NCI-H82 treated with DMSO at 0.1 percent for 48 hours (cell line): ENCODE measurements around the gene CENPQ.

ENCODE experiments used
- DNase-seq: peaks from one replicate; lab custom pipeline; 2025; ENCODE audit not compliant: unreplicated experiment; lab: John Stamatoyannopoulos, UW

The CENPQ gene

DNA sequence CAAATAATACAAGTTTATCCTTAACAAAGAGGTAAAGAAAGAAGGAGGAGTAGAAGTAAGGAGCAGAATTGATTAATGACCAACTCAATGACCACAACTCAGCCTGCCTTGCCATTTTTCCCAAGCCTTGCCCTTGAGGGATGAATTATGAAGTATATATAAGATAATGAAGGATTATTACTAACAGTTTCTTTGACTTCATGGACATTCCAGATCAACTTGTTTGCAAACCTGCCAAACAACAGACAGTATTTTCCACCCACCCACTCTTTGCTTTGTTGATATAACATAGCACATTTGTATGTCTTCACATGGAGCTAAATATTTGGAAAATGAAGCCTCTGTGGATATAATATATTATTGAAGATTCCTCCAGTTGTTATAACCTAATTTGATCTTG lies 77.4 kb downstream of the CENPQ start:
- DNase-seq: no peak

DNA sequence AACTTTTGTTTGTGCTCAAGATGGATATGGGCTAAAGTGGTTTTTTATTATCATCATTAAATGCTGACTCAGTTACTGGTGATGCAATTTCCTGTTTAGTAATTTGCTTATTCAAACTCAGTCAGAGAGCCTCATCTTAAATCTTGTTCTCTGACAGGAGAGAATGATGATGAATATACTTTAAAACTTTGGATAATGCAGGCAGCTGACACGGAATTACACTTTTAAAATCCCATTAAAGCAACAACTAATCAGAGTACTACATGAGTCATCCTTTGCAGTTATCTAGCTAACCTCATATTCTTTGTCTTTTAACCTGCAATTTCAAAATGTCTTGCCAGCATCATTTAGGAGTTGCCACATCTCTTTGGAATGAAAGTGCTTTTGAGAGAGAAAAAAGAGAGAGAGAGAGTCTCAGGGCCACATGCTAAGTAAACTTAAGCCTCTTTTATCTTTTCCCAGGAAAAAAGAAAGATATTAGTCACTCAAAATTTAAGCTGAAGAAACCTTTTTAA lies 78.1 kb downstream of the CENPQ start:
- peak; percentile 91 for DNase-seq

DNA sequence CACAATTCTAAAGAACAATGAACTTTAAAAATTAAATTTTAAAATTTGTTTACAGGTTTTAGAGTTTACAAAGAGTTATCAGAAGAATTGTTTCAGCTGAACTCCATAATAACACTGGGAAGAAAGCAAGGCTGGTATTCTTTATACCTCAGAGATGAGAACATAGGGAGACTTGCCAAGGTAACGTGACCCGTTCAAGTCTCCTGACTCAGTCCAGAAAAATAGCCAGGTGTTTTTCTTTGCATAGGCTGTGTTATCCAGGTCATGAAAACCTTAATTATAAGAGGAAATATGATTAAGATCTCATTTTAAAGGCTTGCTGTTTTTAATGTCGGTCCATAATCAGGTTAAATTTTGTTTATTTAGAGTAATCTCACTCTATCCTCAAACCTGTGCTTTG lies 78.8 kb downstream of the CENPQ start:
- DNase-seq: peak; percentile 78
